Measurements from ENCODE around the gene SREBF1. TPM values are rescaled to one million over a fixed set of nuclear protein-coding genes. Genes with fewer than 3 reads are reported as not detected.

SREBF1 gene
- total and polyA plus RNA-seq, 10 of the 15 experiments (the other 5 are each of a cell fraction or from before 2014, with no cell fraction given) = 1.4 to 84.6 (median 20.4) TPM

DNA sequence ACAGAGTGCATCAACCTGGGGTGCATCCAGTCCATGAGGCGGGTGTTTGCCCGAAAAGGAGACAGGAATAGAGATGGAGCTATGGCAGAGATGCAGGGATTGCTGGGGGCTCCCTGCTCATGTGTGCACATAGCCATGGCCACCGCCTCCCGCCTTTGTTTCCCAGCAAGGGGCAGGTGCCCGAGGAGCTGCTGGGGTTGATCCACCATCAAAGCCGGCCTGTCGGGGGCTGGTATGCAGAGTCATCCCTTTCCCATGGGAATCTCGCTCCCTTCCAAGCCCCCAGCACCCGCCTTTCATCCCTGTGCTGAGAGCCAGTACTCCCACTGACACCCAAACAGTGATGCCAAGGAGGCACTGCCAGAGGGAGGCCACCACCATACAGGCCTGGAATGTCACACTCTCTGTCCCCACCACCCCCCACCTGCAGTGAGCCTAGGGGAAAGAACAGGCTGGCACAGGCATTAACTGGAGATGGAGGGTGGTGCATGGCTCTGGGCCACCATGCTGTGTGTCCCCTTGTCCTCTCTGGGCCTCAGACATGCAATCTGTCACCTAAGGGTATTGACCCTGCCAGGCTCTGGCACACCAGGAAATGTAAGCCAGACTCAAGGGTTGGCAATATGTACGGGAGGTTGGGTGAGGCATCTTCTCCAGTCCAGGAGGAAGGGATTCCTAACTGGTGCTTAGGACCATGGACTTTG, 65.1 kb downstream of the SREBF1 start:
- POLR2A ChIA-PET = no interaction called here
- Histone ChIP-seq H3K9ac (ENCODE audit: control insufficient read depth, insufficient read depth, low read length) (no peak overlapping the region), H3K9me3 (replicated peaks; ENCODE audit: control insufficient read depth, insufficient read depth, low read length) (no peaks in the 10 kb centered on the region), H3K4me2 (ENCODE audit: control insufficient read depth, insufficient read depth) (no peak overlapping the region), H2AFZ (ENCODE audit: control insufficient read depth, low read depth, low read length) (no peak overlapping the region), H3K27me3 (replicated peaks in 1 of 2; ENCODE audit: control insufficient read depth in 2 of 2, insufficient read depth in 2 of 2, low read length in 1 of 2) (no peaks in the 10 kb centered on the region), H3K36me3 (ENCODE audit: control insufficient read depth in 2 of 2, insufficient read depth in 2 of 2, low read length in 1 of 2) (peaks cover 0 to 4% of the 10 kb centered on the region in 2 experiments; a peak in 2 of 4 replicates), H4K20me1 (ENCODE audit: control insufficient read depth, insufficient read depth) (no peaks in the 10 kb centered on the region), H3K4me1 (ENCODE audit: control insufficient read depth, insufficient read depth, low read length) (peaks cover 6% of the 10 kb centered on the region), H3K79me2 (ENCODE audit: control insufficient read depth, insufficient read depth, low read length) (no peaks in the 10 kb centered on the region; the same call in none of the 2 replicates), H3K27ac (ENCODE audit: control insufficient read depth, insufficient read depth) (no peak overlapping the region), H3K4me3 (no peak overlapping the region)
- no peak for TF ChIP-seq GATAD2B (conservative IDR thresholded peaks at IDR 0.05; ENCODE audit: low read depth)
- in situ Hi-C loops (cut with MboI) = no loop called here
- SMC1A ChIA-PET (ENCODE audit: uncharacterized antibody, unreplicated experiment) = no interaction called here
- no peak for FAIRE-seq
- RAD21 ChIA-PET (ENCODE audit: unreplicated experiment) = no interaction called here
- no TSS peak for BruUV-seq (replicated peaks)
- no peak for DNase-seq (ENCODE audit: low read depth, low spot score)
- intact Hi-C loops (cut with micrococcal nuclease; ENCODE audit: unreplicated experiment) = no loop called here
- ATAC-seq = no peak
- WGBS (ENCODE audit: insufficient coverage, insufficient replicate concordance, low lambda C conversion rate, missing lambda C conversion rate) = 93% methylated on average over 10 of the region's 10 CpGs
- CTCF ChIA-PET = interaction anchor here (0.5 kb wide), 1 partner anchor 132 kb away, joined by 5 read pairs; no protein-coding TSS in a partner anchor

DNA sequence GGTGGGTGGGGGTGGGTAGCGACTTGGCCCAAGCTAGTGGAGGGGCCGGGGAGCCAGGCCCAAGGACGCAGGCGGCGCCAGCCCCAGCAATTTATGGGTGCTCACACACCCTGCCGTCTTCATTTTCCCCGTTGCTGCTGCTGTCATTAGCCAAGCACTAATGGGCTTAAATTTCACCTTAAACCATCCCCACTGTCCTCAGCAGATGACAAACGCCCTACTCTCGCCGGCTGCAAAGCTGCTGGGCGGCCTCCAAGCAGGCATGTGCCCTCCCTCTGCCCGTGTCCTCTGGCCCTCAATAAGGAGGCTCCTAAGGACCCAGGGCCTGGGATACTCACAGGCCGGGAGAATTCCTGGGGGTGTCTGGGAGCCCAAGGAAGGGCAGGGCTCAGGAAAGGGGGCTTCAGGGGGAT, 66.1 kb downstream of the SREBF1 start:
- Histone ChIP-seq H3K9me3 (replicated peaks; ENCODE audit: control insufficient read depth, insufficient read depth, low read length) (no peaks in the 10 kb centered on the region), H2AFZ (ENCODE audit: control insufficient read depth, low read depth, low read length) (no peak overlapping the region), H3K4me1 (ENCODE audit: control insufficient read depth, insufficient read depth, low read length) (peaks cover 16% of the 10 kb centered on the region), H3K9ac (ENCODE audit: control insufficient read depth, insufficient read depth, low read length) (no peak overlapping the region), H3K36me3 (ENCODE audit: control insufficient read depth in 2 of 2, insufficient read depth in 2 of 2, low read length in 1 of 2) (peaks cover 0 to 6% of the 10 kb centered on the region in 2 experiments; a peak in 2 of 4 replicates), H3K79me2 (ENCODE audit: control insufficient read depth, insufficient read depth, low read length) (no peaks in the 10 kb centered on the region; the same call in none of the 2 replicates), H4K20me1 (ENCODE audit: control insufficient read depth, insufficient read depth) (no peaks in the 10 kb centered on the region; the same call in 1 of the 2 replicates), H3K4me2 (ENCODE audit: control insufficient read depth, insufficient read depth) (no peak overlapping the region), H3K27ac (ENCODE audit: control insufficient read depth, insufficient read depth) (no peak overlapping the region), H3K27me3 (replicated peaks in 1 of 2; ENCODE audit: control insufficient read depth in 2 of 2, insufficient read depth in 2 of 2, low read length in 1 of 2) (no peaks in the 10 kb centered on the region), H3K4me3 (no peak overlapping the region)
- no TSS peak for BruUV-seq (replicated peaks)
- no peak for ATAC-seq
- no peak for DNase-seq (ENCODE audit: low read depth, low spot score)
- POLR2A ChIA-PET = no interaction called here
- in situ Hi-C loops (cut with MboI) = no loop called here
- RAD21 ChIA-PET (ENCODE audit: unreplicated experiment) = no interaction called here
- no peak for FAIRE-seq
- TF ChIP-seq NR2C2 (IDR thresholded peaks at IDR 0.05; ENCODE audit: borderline replicate concordance, control insufficient read depth, insufficient read length, low read depth) (no peak), SMC3 (IDR thresholded peaks at IDR 0.05; ENCODE audit: borderline replicate concordance, low read length) (no peak), IKZF2 (IDR thresholded peaks at IDR 0.05) (no peak), NBN (IDR thresholded peaks at IDR 0.05) (no peak), KAT2A (conservative IDR thresholded peaks at IDR 0.05; ENCODE audit: control insufficient read depth, low read depth, low read length) (no peak), HDAC6 (IDR thresholded peaks at IDR 0.05; ENCODE audit: unreplicated experiment) (no peak), EP300 (IDR thresholded peaks at IDR 0.05; ENCODE audit: borderline replicate concordance in 1 of 2, control insufficient read depth in 1 of 2, low read depth in 2 of 2, low read length in 2 of 2) (no peak), NFXL1 (IDR thresholded peaks at IDR 0.05; ENCODE audit: borderline replicate concordance) (no peak)
- TF ChIP-seq, protein P1, sequence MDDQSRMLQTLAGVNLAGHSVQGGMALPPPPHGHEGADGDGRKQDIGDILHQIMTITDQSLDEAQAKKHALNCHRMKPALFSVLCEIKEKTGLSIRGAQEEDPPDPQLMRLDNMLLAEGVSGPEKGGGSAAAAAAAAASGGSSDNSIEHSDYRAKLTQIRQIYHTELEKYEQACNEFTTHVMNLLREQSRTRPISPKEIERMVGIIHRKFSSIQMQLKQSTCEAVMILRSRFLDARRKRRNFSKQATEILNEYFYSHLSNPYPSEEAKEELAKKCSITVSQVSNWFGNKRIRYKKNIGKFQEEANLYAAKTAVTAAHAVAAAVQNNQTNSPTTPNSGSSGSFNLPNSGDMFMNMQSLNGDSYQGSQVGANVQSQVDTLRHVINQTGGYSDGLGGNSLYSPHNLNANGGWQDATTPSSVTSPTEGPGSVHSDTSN (IDR thresholded peaks at IDR 0.05; ENCODE audit: insufficient replicate concordance, low read depth, low read length) = no peak
- CTCF ChIA-PET = no interaction called here
- SMC1A ChIA-PET (ENCODE audit: uncharacterized antibody, unreplicated experiment) = no interaction called here
- intact Hi-C loops (cut with micrococcal nuclease; ENCODE audit: unreplicated experiment) = no loop called here
- 98% methylated on average over 6 of the region's 13 CpGs for WGBS (ENCODE audit: insufficient coverage, insufficient replicate concordance, low lambda C conversion rate, missing lambda C conversion rate)

Measured in GM12878 (cell line).